ENCODE measurements around the gene ZNF335.

- TF ChIP-seq YY1 (IDR thresholded peaks at IDR 0.05; ENCODE audit: insufficient read depth, insufficient read length) (no peak), ZNF274 (IDR thresholded peaks at IDR 0.05; ENCODE audit: low read depth, low read length) (no peak), SUZ12 (IDR thresholded peaks at IDR 0.05; ENCODE audit: extremely low read depth, insufficient read depth, insufficient read length) (no peak)
Measured at GRCh38 chr20:45981261-45981660, 9.3 kb upstream of the ZNF335 start.
